Measurements from ENCODE around the gene THPO. TPM values are rescaled to one million over a fixed set of nuclear protein-coding genes. Genes with fewer than 3 reads are reported as not detected.

THPO gene
- total RNA-seq, 2 donors from 2014 or later: 1.4 to 1.7 TPM

GRCh38 chr3:184361532-184361931, 16.5 kb downstream of the THPO start, which contains the start of the genes CLCN2 and POLR2H:
TSS of gene CLCN2 (minus strand) at chr3:184361605. CDS start at chr3:184361479, 126 bp downstream.
TSS of gene POLR2H (plus strand) at chr3:184361710. CDS start at chr3:184363493, 1,783 bp downstream.
- Mint-ChIP-seq H3K27me3 (ENCODE audit: insufficient read depth) (peaks cover 2% of the 10 kb centered on the region), H3K4me1 (peaks cover 27% of the 10 kb centered on the region), H3K27ac (peak within 1 kb of the TSS; percentile 92), H3K9me3 (no peaks in the 10 kb centered on the region), H3K4me3 (peak within 1 kb of the TSS; percentile 86), H3K36me3 (ENCODE audit: low read depth) (peaks cover 35% of the 10 kb centered on the region)
- H3K9me3 ChIP-seq (ENCODE audit: control insufficient read depth, low read length): no peaks in the 10 kb centered on the region
- peak within 1 kb of the TSS; percentile 97 for H3K4me3 ChIP-seq (ENCODE audit: low read length)
- peak within 1 kb of the TSS; percentile 100 for H3K27ac ChIP-seq (ENCODE audit: low read depth, low read length)
- peaks cover 39% of the 10 kb centered on the region for H3K36me3 ChIP-seq (ENCODE audit: control insufficient read depth, insufficient read depth, low read length)
- TF ChIP-seq CTCF (conservative IDR thresholded peaks at IDR 0.05): no peak
- no peak for DNase-seq
- no peaks in the 10 kb centered on the region for H3K4me1 ChIP-seq (ENCODE audit: control insufficient read depth, insufficient read depth, low read length)
- peak within 1 kb of the TSS; percentile 99 for H3K9ac ChIP-seq (ENCODE audit: extremely low read depth, low read length, poor library complexity, severe bottlenecking)
- WGBS, 2 experiments (ENCODE audit: insufficient coverage in 1 of 2, insufficient read length in 1 of 2): 0% methylated on average over 2 to 56 of the region's 56 CpGs
- no peaks in the 10 kb centered on the region for H3K27me3 ChIP-seq (ENCODE audit: control insufficient read depth, insufficient read depth, low read length, poor library complexity, severe bottlenecking)

GRCh38 chr3:184360929-184361531, 17.0 kb downstream of the THPO start:
- H3K9me3 ChIP-seq (ENCODE audit: control insufficient read depth, low read length): no peaks in the 10 kb centered on the region
- Mint-ChIP-seq H3K36me3 (ENCODE audit: low read depth) (peaks cover 31% of the 10 kb centered on the region), H3K9me3 (no peaks in the 10 kb centered on the region), H3K27ac (peak overlapping the region; percentile 68), H3K4me1 (peaks cover 27% of the 10 kb centered on the region), H3K4me3 (peak overlapping the region; percentile 86), H3K27me3 (ENCODE audit: insufficient read depth) (peaks cover 2% of the 10 kb centered on the region)
- no peaks in the 10 kb centered on the region for H3K4me1 ChIP-seq (ENCODE audit: control insufficient read depth, insufficient read depth, low read length)
- WGBS, 2 experiments (ENCODE audit: insufficient coverage in 1 of 2, insufficient read length in 1 of 2): 4 to 8% methylated on average over 9 to 24 of the region's 24 CpGs
- peak overlapping the region; percentile 33 for H3K9ac ChIP-seq (ENCODE audit: extremely low read depth, low read length, poor library complexity, severe bottlenecking)
- no peak overlapping the region for H3K27ac ChIP-seq (ENCODE audit: low read depth, low read length)
- DNase-seq: peak; percentile 75
- H3K4me3 ChIP-seq (ENCODE audit: low read length): peak overlapping the region; percentile 97
- no peak for TF ChIP-seq CTCF (conservative IDR thresholded peaks at IDR 0.05)
- peaks cover 38% of the 10 kb centered on the region for H3K36me3 ChIP-seq (ENCODE audit: control insufficient read depth, insufficient read depth, low read length)
- H3K27me3 ChIP-seq (ENCODE audit: control insufficient read depth, insufficient read depth, low read length, poor library complexity, severe bottlenecking): no peaks in the 10 kb centered on the region

- no peak for DNase-seq
- Mint-ChIP-seq H3K27me3 (ENCODE audit: insufficient read depth) (peaks cover 2% of the 10 kb centered on the region), H3K4me3 (peak overlapping the region; percentile 86), H3K4me1 (peaks cover 27% of the 10 kb centered on the region), H3K36me3 (ENCODE audit: low read depth) (peaks cover 33% of the 10 kb centered on the region), H3K27ac (peak overlapping the region; percentile 68), H3K9me3 (no peaks in the 10 kb centered on the region)
- 33 to 43% methylated on average over 7 to 12 of the region's 12 CpGs for WGBS, 2 experiments (ENCODE audit: insufficient coverage in 1 of 2, insufficient read length in 1 of 2)
- Histone ChIP-seq H3K27me3 (ENCODE audit: control insufficient read depth, insufficient read depth, low read length, poor library complexity, severe bottlenecking) (no peaks in the 10 kb centered on the region), H3K9ac (ENCODE audit: extremely low read depth, low read length, poor library complexity, severe bottlenecking) (peak overlapping the region; percentile 34), H3K36me3 (ENCODE audit: control insufficient read depth, insufficient read depth, low read length) (peaks cover 40% of the 10 kb centered on the region), H3K9me3 (ENCODE audit: control insufficient read depth, low read length) (no peaks in the 10 kb centered on the region), H3K27ac (ENCODE audit: low read depth, low read length) (no peak overlapping the region), H3K4me1 (ENCODE audit: control insufficient read depth, insufficient read depth, low read length) (no peaks in the 10 kb centered on the region), H3K4me3 (ENCODE audit: low read length) (peak overlapping the region; percentile 97)
- no peak for TF ChIP-seq CTCF (conservative IDR thresholded peaks at IDR 0.05)
Measured at GRCh38 chr3:184360070-184360928, 17.7 kb downstream of the THPO start.
